Caco-2 (cell line): ENCODE measurements around the gene SCAMP1. TPM values are rescaled to one million over a fixed set of nuclear protein-coding genes. Genes with fewer than 3 reads are reported as not detected.

Experiments
- BruUV-seq: library from RNA; stranded (reverse); fragments of 400-500 nt; replicated peaks from 2 replicates; lab custom pipeline; 2021; lab: Mats Ljungman, UMichigan
- CTCF ChIA-PET: fragments of 300-600 bp; sonication (Branson Sonifier 250); formaldehyde crosslinking; loops from one replicate; lab custom pipeline; 2022; ENCODE audit warnings: antibody characterized with exemption; lab: Charles Lee
- POLR2A ChIA-PET: fragments of 300-600 bp; sonication (Branson Sonifier 250); formaldehyde crosslinking; loops from one replicate; lab custom pipeline; 2022; ENCODE audit warnings: antibody characterized with exemption; lab: Charles Lee
- DNase-seq, 2 experiments: peaks; one replicate each; pipeline versions ENCODE4 v3.0.0 to v3.0.0-alpha.2; 2020 to 2022
- H3K27me3 ChIP-seq: replicated peaks from 2 replicates; pipeline ENCODE4 v1.6.0; 2011; ENCODE audit warnings: low read length; ENCODE audit not compliant: control insufficient read depth, insufficient read depth
- H3K36me3 ChIP-seq: 2 replicates; pipeline ENCODE4 v1.5.1; 2011; ENCODE audit warnings: low read length; ENCODE audit not compliant: control insufficient read depth, insufficient read depth
- H3K4me1 ChIP-seq: fragments of 250-450 bp; sonication (Bioruptor Pico); 2 replicates; pipeline ENCODE4 v1.5.1; 2020; ENCODE audit warnings: mild to moderate bottlenecking
- H3K4me3 ChIP-seq: 2 replicates; pipeline ENCODE4 v1.5.1; 2011; ENCODE audit warnings: low read depth, mild to moderate bottlenecking, control low read depth, low read length
- H3K9me3 ChIP-seq: fragments of 250-450 bp; sonication (Bioruptor Pico); 2 replicates; pipeline ENCODE4 v1.5.1; 2020; ENCODE audit warnings: mild to moderate bottlenecking, moderate library complexity
- H3K27ac Mint-ChIP-seq: one replicate; pipeline ENCODE4 v1.8.0; 2022; ENCODE audit warnings: mixed read lengths; ENCODE audit not compliant: unreplicated experiment
- H3K27me3 Mint-ChIP-seq: one replicate; pipeline ENCODE4 v1.8.0; 2022; ENCODE audit warnings: mixed read lengths; ENCODE audit not compliant: insufficient read depth, unreplicated experiment
- H3K36me3 Mint-ChIP-seq: one replicate; pipeline ENCODE4 v1.8.0; 2022; ENCODE audit warnings: mild to moderate bottlenecking, mixed read lengths; ENCODE audit not compliant: insufficient read depth, unreplicated experiment
- H3K4me1 Mint-ChIP-seq: one replicate; pipeline ENCODE4 v1.8.0; 2022; ENCODE audit warnings: low read depth, mixed read lengths; ENCODE audit not compliant: unreplicated experiment
- H3K4me3 Mint-ChIP-seq: one replicate; pipeline ENCODE4 v1.8.0; 2022; ENCODE audit warnings: mild to moderate bottlenecking, moderate library complexity, mixed read lengths; ENCODE audit not compliant: unreplicated experiment
- H3K9me3 Mint-ChIP-seq: one replicate; pipeline ENCODE4 v1.8.0; 2022; ENCODE audit warnings: mixed read lengths; ENCODE audit not compliant: unreplicated experiment
- intact Hi-C: fragments of 100-400 bp; cut with micrococcal nuclease; formaldehyde crosslinking; loops from one replicate; pipeline ENCODE4 v1.10.0; 2022; ENCODE audit not compliant: unreplicated experiment
- total RNA-seq: library from RNA; stranded (reverse); gene quantifications from 2 replicates; pipeline ENCODE4 v1.2.3, GENCODE V29; 2022
- TF ChIP-seq, protein P1 (sequence below), 2 experiments: fragments of 200-600 bp in 1 of 2; IDR thresholded peaks; 1 replicate in 1 of 2; 2 replicates in 1 of 2; pipeline versions ENCODE4 v1.5.1 to v1.8.0; 2011 to 2022; ENCODE audit warnings: antibody characterized with exemption in 1 of 2, control low read depth in 1 of 2, inconsistent platforms in 1 of 2, low read depth in 1 of 2, low read length in 1 of 2, mild to moderate bottlenecking in 1 of 2, moderate library complexity in 1 of 2; ENCODE audit not compliant: insufficient read depth in 1 of 2, severe bottlenecking in 1 of 2, unreplicated experiment in 1 of 2

The SCAMP1 gene
- total RNA-seq, 1 experiment from 2014 or later = 21.3 TPM

DNA sequence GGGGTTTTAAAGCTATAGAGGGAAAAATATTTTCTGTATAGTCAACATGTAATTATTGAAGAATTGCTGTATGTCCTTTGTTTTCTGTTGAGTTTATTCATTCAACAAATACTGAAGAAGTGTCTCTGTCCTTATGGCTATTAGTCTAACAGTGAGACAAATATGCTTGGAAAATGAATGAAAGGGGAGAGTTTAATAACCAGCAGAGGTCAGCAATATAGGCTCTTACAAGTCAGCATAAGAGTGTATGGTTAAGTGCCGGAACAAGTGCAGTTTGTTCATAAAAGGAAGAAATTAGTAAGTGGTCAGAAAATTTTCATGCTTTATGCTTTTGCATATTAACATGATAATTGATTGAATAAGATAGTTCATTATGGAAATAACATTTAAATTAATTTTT, 3.6 kb downstream of the SCAMP1 start:
- no peak for DNase-seq
- no peak overlapping the region for H3K4me3 Mint-ChIP-seq
- H3K4me1 Mint-ChIP-seq = peaks cover 6% of the 10 kb centered on the region
- Histone ChIP-seq H3K9me3 (no peaks in the 10 kb centered on the region), H3K27me3 (no peaks in the 10 kb centered on the region), H3K4me3 (no peak overlapping the region), H3K4me1 (0 out of 2 replicates have a peak, but pooled peaks cover 10% of the 10 kb centered on the region), H3K36me3 (no peaks in the 10 kb centered on the region)
- H3K27ac Mint-ChIP-seq = no peak overlapping the region
- TF ChIP-seq, protein P1, sequence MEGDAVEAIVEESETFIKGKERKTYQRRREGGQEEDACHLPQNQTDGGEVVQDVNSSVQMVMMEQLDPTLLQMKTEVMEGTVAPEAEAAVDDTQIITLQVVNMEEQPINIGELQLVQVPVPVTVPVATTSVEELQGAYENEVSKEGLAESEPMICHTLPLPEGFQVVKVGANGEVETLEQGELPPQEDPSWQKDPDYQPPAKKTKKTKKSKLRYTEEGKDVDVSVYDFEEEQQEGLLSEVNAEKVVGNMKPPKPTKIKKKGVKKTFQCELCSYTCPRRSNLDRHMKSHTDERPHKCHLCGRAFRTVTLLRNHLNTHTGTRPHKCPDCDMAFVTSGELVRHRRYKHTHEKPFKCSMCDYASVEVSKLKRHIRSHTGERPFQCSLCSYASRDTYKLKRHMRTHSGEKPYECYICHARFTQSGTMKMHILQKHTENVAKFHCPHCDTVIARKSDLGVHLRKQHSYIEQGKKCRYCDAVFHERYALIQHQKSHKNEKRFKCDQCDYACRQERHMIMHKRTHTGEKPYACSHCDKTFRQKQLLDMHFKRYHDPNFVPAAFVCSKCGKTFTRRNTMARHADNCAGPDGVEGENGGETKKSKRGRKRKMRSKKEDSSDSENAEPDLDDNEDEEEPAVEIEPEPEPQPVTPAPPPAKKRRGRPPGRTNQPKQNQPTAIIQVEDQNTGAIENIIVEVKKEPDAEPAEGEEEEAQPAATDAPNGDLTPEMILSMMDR (IDR thresholded peaks at IDR 0.05; ENCODE audit: insufficient read depth in 1 of 2, low read depth in 1 of 2, low read length in 1 of 2, severe bottlenecking in 1 of 2, unreplicated experiment in 1 of 2) = peak in 1 of 2 experiments; percentile 3
- intact Hi-C loops = no loop called here
- CTCF ChIA-PET = no interaction called here
- H3K27me3 Mint-ChIP-seq = no peaks in the 10 kb centered on the region
- peaks cover 15% of the 10 kb centered on the region for H3K36me3 Mint-ChIP-seq
- no TSS peak for BruUV-seq
- no peaks in the 10 kb centered on the region for H3K9me3 Mint-ChIP-seq
- POLR2A ChIA-PET = no interaction called here

DNA sequence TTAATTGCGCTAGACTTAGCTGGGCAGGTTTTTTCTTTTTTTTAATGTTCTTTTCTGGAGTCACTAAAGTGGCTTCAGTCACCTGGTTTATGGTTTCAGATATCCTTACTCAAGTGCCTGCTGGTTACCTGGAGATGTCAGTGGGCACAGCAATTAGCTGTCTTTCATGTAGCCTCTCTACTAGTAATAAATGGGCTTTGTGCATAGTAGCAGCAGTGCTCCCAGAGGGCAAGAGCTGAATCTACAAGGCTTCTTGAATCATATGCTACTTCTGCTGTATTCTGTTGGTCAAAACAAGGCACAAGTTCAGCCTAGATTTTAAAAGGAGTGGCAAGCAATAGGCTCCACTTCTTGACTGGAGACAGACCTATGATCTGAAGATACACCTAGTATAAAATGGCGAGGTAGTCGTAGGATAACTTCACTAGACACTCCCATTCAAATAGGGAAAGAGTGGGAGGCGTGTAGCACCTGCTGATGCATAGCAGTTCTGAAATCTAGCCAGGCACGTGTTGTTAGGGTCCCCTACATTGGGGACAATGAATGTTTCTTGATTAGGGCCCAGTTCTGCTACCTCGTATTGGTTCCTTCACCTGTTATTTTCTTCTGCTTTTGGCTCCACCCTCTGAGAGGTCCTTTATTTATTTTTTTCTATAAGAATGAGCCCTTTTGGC, 7.0 kb downstream of the SCAMP1 start:
- TF ChIP-seq, protein P1 (IDR thresholded peaks at IDR 0.05; ENCODE audit: insufficient read depth in 1 of 2, low read depth in 1 of 2, low read length in 1 of 2, severe bottlenecking in 1 of 2, unreplicated experiment in 1 of 2) = peak in 1 of 2 experiments; percentile 16
- ChIA-PET CTCF (no interaction called here), POLR2A (no interaction called here)
- no peak overlapping the region for H3K27ac Mint-ChIP-seq
- H3K4me1 ChIP-seq = peaks cover 4% of the 10 kb centered on the region; the same call in 1 of the 2 replicates
- DNase-seq = peak in 1 of 2 experiments; percentile 18
- H3K27me3 Mint-ChIP-seq = no peaks in the 10 kb centered on the region
- no peaks in the 10 kb centered on the region for H3K27me3 ChIP-seq
- H3K4me3 ChIP-seq = no peak overlapping the region
- no peaks in the 10 kb centered on the region for H3K9me3 ChIP-seq
- H3K36me3 Mint-ChIP-seq = peaks cover 8% of the 10 kb centered on the region
- no peaks in the 10 kb centered on the region for H3K36me3 ChIP-seq
- no TSS peak for BruUV-seq
- intact Hi-C loops = no loop called here
- no peak overlapping the region for H3K4me3 Mint-ChIP-seq
- peaks cover 7% of the 10 kb centered on the region for H3K4me1 Mint-ChIP-seq
- H3K9me3 Mint-ChIP-seq = no peaks in the 10 kb centered on the region

DNA sequence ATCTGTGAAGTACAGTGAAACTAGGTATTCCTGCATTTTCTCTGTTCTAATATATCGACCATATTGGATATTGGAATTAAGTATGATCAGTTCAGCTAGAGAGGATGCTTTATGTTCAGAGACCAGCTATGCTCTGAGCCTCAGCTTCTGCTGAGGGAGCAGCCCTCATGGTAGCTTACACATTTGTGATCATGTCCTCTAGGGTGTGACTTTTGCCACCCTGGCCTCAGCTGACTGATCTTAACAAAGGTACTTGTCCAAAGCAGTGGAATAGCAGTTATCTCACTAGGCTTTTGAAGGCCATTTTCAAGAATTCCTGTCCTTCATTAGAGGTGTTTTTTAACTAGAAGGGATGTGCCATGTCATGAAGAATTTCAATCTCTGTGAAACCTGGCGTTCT, 9.3 kb downstream of the SCAMP1 start:
- ChIA-PET CTCF (interaction anchor here (1.0 kb wide), 1 partner anchor 9 kb away, joined by 5 read pairs; the partner anchor contains the start of gene SCAMP1), POLR2A (no interaction called here)
- Mint-ChIP-seq H3K4me3 (no peak overlapping the region), H3K4me1 (peaks cover 6% of the 10 kb centered on the region), H3K27me3 (no peaks in the 10 kb centered on the region), H3K27ac (no peak overlapping the region), H3K9me3 (no peaks in the 10 kb centered on the region), H3K36me3 (no peaks in the 10 kb centered on the region)
- no TSS peak for BruUV-seq
- H3K36me3 ChIP-seq = no peaks in the 10 kb centered on the region
- no peak for DNase-seq
- intact Hi-C loops = no loop called here
- no peaks in the 10 kb centered on the region for H3K9me3 ChIP-seq
- TF ChIP-seq, protein P1 (IDR thresholded peaks at IDR 0.05; ENCODE audit: insufficient read depth in 1 of 2, low read depth in 1 of 2, low read length in 1 of 2, severe bottlenecking in 1 of 2, unreplicated experiment in 1 of 2) = no peak
- no peaks in the 10 kb centered on the region for H3K27me3 ChIP-seq
- H3K4me3 ChIP-seq = no peak overlapping the region
- H3K4me1 ChIP-seq = peaks cover 4% of the 10 kb centered on the region; the same call in 1 of the 2 replicates
